CD4-positive, alpha-beta T cell treated with Interleukin-1 beta for 1 hour (primary cell): ENCODE measurements around the gene CAPN14.

Experiments used
- DNase-seq, 2 donors: peaks; one replicate each; pipeline ENCODE4 v3.0.0-alpha.2; 2020 to 2022

The CAPN14 gene

GRCh38 chr2:31137211-31138036 lies 79.9 kb downstream of the CAPN14 start:
- no peak for DNase-seq

- DNase-seq, result no peak
Measured at GRCh38 chr2:31136732-31137131, 80.6 kb downstream of the CAPN14 start.

DNA sequence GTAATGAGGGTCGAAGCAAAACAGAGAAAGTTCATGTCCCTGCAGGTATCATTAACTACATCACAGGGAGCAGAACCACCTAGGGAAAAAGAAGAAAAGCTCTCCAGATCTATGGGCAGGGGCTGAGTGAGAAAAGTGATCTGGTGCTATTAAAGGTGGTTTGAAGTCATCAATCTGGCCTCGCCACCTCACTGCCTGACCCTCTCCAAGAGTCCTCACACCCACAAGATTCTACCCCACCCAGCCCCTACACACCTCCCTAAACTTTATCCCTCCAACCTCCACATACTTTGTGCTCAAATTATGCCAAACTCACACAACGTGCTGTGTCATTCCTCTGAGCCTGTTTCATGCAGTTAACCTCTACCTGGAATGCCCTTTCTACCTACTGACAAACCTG lies 81.3 kb downstream of the CAPN14 start:
- no peak for DNase-seq

GRCh38 chr2:31134480-31134879 lies 82.8 kb downstream of the CAPN14 start:
- DNase-seq, result no peak

DNA sequence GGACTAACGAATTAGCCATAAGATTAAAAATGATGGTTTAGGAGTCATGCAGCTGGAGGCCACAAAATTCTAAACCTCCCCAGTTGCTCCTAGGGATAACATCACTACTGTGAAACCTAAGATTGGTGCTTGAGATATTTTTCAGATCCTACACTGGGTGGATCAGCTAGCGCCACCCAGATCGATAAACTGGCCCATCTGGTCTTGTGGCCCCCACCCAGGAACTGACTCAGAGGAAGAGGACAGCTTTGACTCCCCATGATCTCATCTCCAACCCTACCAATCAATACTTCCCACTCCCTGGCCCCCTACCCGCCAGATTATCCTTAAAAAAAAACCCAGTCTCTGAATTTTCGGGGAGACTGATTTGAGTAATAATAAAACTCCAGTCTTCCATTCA lies 84.5 kb downstream of the CAPN14 start:
- no peak for DNase-seq

DNA sequence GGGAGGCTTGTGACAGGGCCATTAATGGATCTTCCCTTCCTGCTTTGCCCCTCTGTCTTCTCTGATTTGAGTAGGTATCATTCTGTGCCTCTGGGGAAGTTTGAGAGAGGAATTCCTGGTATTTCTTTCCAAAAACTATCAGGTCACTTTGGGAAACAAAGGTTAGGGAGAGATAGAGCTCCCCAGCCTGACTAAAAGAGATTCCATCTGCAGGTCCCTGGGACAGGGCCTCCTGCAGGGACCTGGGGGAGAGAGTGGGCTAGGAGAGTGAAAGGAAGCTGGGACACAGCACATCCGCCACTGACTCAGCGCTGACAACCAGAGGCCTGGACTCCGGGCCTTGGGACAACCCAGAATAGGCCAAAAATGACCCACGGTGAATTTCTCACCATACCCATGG lies 85.4 kb downstream of the CAPN14 start:
- DNase-seq, result no peak

DNA sequence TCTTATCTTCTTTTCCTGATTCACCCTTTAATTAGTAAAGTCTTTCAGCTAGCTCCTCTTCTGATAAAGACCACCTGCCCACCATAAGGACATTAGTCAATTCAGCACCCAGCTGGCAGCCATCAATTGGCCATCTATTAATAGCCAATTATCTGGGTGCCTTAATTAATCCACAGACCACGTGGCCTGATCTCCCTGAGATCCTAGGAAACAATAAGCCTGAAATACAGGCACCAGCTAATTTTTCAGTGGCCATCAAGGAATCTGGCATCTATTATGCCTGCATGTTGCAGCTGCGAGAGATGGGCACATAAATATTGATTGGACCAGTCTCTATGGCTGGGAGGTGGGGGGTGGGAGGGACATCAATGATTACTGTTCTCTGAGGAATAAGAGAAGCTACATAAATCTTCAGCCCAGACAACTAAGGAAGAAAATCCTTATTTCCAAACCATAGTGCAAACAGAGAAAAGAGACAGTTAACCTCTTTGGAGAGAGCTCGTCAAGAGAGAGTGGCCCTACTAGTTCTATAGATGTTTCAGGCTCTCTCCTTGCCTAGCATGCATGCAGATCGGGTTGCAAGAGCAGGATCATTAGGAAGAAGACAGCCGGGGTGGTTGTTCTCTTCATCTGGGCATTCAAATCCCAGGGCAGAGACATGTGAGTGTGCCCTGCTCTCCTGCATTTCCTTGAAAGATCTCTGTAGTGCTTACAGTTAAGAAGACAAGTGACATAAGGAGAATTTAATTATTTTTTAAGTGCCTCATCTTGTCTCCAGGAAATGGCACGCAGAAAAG lies 87.7 kb downstream of the CAPN14 start:
- no peak for DNase-seq

DNA sequence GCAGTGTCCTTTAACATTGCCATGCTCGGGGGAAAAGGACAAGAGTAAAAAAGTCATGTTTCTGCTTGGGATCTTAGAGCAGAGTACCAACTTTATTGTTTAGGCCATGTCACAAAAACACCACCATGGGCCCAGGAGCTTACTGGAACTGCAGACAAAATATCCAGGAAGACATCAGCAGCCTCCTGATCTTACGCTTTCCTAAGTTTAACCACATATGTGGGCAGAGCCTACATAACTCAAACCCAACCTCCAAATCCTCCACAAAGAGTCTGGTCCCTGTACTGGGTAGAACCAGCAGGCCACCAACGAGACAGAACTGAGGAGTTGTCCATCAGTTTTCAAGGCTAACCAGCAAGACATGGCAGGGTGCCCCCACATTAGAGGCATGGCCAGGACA lies 89.4 kb downstream of the CAPN14 start:
- no peak for DNase-seq

DNA sequence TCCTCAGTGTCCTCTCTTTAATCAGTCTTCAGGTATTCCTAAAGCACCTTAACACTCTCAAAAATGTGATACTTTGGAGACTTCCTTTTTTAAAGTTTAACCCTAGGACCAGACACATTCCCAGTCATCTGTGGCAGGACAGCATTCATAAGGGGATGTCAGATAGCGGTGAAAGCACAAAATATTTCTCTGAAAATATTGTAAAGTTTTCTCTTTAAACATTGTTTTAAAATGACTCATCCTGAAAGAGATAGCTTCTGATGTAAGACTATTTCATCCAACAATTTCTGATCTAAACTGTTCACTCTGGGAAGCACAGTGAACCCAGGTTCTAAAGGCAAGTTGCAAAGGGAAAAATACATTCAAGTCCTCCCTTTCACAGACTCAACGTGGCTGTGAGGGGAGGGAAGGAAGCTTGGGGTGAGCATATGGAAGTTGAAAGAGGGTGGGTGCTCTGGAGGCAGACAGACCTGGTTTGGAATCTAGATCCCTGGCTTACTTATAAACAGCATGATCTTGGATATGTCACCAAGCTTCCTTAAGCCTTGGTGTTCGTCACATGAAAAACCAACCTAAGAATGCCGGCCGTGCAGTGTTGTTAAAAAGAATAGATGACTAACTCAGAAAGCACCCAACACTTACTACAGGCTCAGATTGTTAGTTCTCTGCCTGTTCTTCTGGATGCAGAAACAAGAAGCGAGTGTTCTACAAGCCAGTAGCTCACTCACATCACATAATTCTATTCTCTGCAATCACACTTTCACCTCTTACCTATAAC lies 91.2 kb downstream of the CAPN14 start:
- DNase-seq, result no peak

DNA sequence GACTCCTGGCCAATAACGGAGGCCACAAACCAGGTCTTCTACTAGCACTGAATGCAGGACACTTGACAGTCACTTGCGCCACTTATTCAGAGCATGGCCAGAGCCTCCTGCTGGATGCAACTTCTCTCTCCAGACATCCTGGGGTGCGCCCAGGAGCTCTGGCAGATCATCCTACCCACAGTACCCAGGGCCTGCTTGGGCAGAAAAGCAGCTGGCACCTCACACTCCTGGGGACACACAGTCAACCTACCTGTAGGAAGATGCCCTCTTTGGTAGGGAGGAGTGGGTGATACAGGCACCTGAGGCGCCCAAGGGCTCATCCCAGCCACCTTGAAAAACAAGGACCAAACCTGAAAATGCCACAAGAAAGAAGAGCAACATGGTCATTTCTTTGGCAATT lies 92.4 kb downstream of the CAPN14 start:
- DNase-seq, result no peak
